NB4 (cell line): ENCODE measurements around the gene ARHGDIB.

Source experiments
- CTCF ChIP-seq: IDR thresholded peaks from one replicate; pipeline ENCODE4 v1.5.1; 2012; ENCODE audit warnings: low read depth, low read length
- POLR2A ChIP-seq: IDR thresholded peaks from 2 replicates; pipeline ENCODE4 v1.6.1; 2011; ENCODE audit warnings: mild to moderate bottlenecking; ENCODE audit not compliant: insufficient read length; ENCODE audit errors: extremely low read depth

GRCh38 chr12:14959126-14959440 lies 2.3 kb downstream of the ARHGDIB start:
- no peak for TF ChIP-seq CTCF
- TF ChIP-seq POLR2A = no peak
